Measurements from ENCODE around the gene LEMD3.

Gene LEMD3

DNA sequence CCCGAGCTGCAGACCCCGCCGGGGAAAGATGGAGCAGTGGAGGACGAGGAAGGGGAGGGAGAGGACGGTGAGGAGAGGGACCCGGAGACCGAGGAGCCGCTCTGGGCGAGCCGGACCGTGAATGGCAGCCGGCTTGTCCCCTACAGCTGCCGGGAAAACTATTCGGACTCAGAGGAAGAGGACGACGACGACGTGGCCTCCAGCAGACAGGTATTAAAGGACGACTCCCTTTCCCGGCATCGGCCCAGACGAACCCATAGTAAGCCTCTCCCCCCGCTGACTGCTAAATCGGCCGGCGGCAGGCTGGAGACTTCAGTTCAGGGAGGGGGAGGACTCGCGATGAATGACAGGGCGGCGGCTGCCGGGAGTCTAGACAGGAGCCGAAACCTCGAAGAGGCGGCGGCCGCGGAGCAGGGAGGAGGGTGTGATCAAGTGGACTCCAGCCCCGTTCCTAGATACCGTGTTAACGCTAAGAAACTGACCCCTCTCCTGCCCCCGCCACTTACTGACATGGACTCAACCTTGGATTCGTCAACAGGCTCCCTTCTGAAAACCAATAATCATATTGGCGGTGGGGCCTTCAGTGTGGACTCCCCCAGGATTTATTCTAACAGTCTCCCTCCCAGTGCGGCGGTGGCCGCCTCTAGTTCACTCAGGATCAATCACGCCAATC, 962 bp downstream of the LEMD3 start:
- DNase-seq = peak; percentile 53 to 69

DNA sequence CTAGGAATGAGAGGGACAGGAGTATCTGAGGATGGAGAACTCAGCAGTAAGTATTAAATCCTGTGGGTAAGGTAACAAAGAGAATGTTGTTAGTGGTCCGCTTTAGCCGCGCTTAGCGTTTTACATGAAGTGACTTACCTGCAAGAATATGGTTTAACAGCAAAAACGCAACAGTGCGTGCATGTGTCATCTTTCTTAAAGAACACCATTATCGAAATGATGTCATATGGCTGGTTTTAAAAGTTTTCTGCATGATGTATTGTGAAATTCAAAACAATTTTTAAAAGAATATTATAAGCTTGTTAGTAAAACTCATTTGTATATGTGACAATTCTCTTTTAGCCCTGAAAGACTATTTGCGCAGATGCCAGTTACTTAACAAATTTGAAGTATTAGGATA, 1.7 kb downstream of the LEMD3 start:
- no peak for DNase-seq

DNA sequence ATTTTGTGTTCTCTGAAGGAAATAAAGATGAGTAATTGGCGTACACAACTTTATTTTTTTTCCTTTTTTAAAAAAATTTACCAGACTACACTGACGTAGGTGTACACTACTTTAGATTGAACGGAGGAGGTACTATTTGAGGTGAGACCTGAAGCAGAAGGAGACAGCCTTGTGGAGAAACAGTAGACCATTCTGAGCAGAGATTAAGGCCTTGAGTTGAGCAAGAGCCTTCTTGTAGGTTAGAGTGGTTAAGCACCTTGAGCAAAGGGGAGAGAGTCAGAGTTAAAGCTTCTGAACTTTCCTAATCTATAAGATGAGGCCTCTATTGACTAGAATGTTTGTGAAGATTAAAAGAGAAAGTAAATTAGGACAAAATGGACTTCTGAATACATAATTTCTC, 2.5 kb downstream of the LEMD3 start:
- no peak for DNase-seq

DNA sequence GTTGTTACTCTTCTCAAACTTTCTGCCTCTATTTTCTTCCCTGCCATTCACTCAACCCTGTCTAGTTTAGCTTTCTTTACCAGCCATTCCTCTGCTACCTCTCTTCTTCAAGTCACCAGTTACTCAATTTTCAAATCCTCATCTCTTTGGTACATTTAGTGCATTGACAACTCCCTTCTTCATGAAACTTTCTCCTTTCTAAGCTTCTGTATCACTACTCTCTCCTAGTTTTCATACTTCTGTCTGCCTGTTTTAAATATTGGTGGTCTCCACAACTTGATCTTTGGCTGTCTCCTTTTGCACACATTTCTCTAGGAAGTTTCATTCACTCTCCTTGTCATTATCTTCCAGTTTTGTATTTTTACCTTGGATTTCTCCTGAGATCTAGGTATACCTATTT, 6.0 kb downstream of the LEMD3 start:
- no peak for DNase-seq

DNA sequence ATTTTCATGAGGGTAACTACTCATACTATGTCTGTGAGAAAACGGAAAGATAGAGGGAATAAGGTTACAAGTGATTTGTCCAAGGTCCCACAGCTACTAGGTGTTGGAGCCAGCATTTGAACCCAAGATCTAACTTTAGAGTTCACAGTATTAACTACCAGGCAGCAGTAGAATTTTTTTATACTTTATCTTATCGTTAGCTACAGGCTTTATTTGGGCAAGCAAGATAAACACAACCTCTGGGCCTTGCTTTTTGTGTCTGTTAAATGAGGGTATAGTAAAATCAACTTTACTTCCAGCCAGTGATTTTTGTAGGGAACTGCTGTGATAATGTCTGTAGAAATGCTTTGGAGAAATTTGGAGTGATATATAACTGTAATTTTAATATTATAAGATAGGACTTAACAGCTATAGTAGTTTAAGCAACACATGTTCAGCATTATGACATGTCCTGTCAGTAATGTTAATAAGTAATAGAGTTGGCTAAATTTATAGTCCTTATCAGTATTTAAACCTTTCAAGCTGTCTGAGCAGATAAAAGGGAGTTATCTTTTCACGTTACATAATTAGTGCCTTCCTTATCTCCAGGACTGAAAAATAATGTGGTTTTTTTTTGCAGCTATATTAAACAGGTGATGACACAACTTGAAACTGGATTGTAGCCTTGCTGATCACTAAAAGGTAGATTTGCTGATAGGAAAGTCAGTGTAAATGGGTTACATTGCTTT, 12.8 kb downstream of the LEMD3 start:
- no peak for DNase-seq

DNA sequence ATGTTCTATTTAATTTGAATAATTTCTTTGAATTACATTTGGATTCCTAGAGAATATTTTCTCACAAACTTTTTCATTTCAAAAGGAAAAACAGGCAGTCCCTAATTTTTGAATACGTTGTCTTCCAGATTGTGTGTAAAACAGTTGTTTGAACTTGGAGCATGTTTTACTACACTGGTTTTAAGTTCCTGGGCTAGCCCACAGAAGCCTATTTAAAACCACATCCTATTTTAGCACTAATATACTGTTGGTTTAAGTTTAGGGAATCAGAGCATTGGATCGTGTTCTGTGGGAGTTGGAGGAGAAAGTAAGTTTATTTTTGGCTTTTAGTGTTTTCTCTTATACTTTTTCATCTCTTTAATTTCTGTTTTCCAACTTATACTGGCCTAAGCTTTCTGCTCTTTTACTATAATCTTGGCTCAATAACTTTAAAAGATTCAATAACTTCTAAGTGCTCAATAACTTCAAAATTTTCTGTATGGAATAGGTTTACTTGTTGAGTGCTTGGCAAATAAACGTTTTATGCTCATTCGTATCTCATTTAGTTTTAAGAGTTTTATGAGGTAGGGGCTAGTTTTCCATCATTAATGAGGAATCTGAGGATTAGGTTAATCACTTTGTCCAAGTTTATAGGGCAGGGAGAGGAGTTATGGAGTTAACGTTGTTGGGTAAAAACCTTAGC, 14.9 kb downstream of the LEMD3 start:
- DNase-seq = peak; percentile 30 to 51

DNA sequence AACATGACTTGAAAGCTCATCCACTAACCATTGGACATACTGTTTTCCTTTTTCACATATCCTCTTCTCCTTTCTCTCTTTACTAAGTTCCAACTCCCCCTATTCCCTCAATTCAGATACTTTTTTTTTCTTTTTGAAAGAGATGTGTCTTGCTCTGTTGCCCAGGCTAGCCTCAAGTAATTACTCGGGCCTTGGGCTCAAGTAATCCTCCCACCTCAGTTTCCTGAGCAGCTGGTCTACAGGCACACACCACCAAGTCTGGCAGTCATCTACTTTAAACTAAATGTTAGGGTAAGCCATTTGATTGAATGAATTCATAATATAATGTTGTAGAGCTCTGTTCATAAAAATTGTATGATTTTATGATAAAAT, 15.5 kb downstream of the LEMD3 start:
- DNase-seq = no peak

DNA sequence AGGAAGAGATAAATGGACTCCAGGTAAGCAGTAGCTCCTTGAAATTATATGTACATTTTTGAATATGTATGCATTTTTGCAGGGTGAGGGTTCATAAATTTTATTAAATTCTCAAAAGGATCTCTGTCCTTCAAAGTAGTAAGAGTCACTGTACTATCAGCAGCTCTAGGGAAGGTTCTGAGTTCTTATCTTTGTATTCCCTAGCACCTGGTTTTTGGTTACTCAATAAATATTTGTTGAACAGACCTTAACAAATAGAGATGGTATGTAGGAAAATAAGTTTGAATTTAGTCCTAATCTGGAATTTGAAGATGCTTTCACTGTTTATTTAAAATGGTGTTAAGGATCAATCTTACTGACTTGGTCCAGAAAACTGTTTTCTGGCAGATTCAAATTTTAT, 18.3 kb downstream of the LEMD3 start:
- DNase-seq = no peak

DNA sequence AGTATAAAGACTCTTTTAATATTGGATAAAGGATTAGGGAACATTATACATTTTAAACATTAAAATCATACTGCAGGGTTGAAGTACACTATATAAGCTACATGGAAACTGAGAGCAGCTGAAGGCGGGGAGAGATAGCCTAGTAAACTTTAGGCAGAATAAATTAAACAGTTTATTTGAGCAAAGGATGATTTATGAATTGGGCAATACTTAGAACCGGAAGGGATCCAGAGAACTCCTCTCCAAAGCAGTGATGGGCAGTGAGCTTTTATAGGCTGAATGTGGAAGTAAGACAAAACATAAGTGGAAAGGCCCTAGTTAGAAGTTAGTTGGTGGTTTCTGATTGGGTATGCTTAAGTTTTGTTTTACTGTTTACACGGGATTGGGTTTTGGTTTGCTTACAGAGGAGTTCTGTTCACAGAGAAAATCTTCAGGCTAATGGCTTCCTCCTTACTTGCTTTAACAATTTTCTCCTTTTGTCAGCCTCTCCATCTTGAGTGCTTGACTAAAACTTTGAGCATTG, 18.9 kb downstream of the LEMD3 start:
- DNase-seq = no peak

DNA sequence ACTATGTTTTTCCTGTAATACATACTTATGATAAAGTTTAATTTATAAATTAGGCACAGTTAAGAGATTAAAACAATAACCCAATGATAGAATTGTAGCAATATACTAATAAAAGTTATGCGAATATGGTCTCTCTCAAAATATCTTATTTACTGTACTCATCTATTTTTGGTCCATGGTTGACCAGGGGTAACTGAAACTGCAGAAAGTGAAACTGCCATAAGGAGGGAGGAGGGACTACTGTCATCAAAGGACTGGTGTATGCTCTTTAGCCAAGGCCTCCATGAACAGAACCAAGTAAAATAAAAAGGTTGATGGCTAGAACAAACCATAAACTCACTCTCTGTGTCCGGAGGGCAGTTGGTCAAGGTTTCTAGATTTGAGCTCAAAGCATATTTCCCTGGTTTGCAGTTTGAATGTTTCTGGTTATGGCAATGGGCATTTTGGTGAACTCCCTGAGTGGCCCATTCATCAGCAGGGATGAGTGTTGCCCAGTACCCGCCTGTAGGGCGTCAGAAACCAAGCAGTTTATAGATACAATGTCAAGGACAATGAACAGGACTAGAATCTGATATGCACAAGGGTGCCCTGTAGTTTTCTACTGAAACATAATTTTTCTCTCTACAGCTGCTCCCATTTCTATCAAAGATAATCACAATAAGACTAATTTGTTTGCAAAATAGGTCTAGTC, 19.8 kb downstream of the LEMD3 start:
- DNase-seq = no peak

DNA sequence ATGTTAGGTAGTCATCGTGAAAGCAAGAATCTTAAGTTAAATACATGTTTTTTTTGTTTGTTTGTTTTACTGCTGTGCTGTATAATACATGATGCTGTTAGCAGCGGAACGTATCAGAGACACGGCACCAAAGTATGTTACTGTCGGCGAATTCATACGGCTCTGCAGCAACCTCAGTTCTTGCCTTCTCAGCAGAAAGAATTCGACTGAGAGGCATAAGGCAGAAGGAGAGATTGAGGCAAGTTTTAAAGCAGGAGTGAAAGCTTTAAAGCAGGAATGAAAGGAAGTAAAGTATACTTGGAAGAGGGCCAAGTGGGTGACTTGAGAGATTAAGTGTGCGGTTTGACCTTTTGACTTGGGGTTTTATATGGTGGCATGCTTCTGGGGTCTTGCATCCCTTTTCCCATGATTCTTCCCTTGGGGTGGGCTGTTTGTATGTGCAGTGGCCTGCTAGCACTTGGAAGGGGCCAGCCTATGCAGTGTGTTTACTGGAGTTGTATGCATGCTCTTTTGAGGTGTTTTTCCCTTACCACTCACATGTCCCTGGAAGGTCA, 23.7 kb downstream of the LEMD3 start:
- DNase-seq = no peak

DNA sequence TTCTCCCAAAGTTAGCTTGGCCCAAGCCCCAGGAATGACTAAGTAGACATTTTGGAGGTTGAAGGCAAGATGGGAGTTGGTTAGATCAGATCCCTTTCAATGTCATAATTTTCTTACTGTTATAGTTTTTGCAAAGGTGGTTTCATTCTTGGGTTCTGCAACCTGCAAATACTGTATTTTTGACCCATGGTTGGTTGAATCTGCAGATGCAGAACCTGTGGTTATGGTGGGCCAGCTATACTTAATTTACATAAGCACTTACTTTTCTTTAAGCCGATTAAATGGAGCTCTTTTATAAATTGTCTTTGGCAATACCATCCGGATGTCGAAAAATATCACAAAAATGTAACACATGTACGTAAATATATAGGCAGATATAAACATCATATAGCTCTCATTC, 25.6 kb downstream of the LEMD3 start:
- no peak for DNase-seq

DNA sequence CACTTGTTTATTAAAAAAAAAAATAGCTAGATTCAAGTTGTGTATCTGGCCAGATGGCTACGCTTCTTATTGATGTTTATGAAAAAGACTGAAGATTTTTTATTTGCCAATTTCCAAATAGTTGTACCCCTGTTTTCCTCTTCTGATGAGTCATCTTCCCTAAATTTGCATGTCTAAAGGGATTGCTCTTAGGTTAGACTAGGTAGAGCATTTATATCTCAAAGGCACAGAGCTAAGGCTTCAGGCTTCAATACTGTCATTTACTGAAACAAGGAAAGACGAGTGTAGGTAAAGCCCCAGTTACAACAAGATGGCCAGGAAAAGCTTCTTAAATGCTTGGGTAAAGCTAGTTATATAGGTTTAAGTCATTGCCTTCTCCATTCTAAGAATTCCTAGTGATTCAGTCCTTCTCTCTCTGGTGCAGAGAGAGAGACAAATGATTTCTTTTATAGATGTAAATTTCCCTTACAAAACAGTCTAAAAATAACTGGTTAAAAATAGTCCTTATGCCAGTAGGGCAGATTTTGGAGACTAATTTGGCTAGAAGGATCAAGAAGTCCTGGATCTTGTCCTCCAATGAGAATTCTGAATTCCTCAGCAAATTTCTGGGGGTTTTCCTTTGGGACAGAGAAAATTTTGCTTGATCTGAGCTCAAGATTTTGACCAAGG, 26.1 kb downstream of the LEMD3 start:
- no peak for DNase-seq

DNA sequence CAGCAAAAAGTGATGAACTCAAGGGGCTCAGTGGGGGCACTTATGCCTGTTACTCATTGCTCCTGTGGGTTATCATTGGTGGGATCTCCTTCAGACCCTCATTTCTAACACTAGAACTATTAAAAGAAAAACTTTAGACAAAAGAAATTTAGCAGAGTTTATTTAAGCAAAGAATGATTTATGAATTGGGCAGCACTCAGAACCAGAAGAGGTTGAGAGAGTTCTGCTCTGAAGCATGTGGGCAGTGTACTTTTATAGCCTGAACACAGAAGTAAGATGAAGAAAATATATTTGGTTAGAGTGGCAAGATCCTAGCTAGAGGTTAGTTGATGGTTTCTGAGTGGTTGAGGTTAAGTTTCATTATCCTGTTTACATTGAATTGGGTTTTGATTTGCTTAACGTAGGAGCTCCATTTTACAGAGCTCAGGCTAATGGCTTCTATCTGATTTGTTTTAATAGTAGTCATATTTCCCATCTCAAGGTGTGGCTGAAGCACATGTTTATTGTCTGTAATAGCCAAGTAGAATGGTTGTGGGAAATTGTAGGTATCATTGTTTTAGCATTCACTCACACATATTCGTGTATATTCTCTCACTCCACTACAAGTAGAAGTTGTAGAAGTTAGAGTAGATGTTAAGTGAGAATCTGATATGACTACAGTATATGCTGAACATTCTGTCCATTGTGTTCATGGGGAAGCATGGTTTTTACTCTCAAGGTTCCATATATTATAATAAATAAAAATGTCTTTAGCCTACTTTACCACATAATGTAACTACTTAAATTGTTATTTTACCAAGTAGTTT, 27.6 kb downstream of the LEMD3 start:
- no peak for DNase-seq

DNA sequence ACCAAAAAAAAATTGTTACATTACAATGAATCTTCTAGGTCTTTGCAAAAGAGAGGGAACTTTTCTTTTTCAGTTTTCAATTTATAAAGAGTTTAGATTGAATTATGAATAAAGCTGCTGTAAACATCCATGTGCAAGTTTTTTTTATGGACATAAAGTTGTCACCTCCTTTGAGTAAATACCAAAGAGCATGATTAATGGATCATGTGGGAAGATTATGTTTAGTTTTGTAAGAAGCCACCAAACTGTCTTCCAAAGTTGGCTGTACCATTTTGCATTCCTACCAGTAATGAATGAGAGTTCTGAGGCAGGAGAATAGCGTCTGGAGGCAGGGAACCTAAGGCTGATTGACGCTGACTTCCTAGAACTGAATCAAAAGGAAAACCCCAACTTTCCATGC, 30.2 kb downstream of the LEMD3 start:
- DNase-seq = no peak

DNA sequence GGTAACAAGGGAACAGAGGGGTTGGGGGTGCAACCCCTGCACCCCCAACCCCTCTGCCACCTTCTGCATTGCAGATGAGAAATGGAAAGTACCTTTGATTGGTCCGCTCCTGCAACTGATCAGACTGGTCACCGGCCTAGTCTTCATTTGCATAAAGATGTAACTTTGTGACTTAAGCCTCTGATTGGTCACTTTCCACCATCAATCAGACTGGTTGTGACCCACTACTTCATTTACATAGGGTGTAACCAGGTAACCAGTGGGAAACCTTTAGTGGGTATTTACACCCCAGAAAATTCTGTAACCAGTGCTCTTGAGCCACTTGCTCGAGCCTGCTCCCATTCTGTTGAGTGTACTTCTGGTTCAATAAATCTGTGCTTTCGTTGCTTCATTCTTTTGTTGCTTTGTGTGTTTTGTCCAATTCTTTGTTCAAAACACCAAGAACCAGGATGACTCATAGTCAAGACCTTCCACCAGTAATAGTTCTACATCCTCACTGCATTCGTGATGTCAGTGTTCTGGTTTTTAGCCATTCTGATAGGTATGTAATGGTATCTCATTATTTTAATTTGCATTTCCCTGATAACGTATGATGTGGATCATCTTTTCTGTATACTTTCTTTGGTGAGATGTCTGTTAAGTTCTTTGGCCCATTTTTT, 30.8 kb downstream of the LEMD3 start:
- no peak for DNase-seq

DNA sequence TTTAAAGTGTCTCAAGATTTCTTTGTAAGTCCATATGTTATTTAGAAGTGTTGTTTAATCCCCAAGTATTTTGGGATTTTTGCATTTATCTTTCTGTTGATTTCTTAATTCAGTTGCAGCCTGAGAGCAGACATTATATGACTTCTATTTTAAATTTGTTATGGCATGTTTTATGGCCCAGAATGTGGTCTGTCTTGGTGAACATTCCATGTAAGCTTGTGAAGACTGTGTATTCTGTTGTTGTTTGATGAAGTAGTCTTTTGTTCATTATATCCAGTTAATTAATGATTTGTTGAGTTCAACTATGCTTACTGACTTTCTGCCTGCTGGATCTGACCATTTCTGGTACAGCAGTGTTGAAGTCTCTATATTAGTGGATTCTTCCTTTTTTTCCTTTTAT, 34.0 kb downstream of the LEMD3 start:
- no peak for DNase-seq

DNA sequence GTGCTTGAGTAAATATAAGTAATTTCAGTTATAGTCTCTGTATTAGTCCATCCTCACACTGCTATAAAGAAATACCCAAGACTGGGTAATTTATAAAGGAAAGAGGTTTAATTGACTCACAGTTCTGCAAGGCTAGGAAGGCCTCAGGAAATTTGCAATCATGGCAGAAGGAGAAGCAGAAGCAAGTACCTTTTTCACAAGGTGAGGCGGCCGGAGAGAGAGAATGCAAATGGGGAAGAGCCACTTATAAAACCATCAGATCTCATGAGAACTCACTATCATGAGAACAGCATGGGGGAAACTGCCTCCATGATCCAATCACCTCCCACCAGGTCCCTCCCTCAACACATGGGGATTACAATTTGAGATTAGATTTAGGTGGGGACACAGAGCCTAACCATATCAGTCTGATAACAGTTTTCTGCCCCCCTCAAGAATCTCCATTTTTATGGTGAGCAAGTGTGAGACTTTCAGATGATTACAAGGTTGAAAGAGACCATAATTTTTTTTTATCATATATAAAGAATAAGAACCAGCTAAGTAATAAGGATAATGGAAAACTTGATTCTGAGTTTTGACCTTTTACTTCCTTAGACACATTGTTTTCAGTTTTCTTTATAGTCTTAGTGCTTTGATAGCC, 35.6 kb downstream of the LEMD3 start:
- DNase-seq = no peak

DNA sequence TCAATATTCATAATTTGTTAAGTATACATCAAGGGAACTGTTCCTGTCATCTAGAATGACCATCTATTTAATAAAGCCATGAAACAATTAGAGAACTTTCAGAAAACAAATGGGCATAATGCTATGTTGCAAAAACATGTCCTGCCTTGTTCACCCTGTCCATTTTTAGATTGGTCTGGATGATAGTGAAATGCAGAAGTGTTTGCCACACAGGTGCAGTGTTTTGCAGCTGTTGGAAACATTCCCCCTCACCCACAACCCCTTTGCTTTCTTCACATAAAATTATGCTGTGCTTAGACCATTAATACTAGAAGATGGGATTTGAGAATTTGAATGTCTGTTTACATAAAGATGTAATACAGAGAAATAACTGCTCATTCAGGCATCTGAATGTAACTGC, 36.5 kb downstream of the LEMD3 start:
- no peak for DNase-seq

DNA sequence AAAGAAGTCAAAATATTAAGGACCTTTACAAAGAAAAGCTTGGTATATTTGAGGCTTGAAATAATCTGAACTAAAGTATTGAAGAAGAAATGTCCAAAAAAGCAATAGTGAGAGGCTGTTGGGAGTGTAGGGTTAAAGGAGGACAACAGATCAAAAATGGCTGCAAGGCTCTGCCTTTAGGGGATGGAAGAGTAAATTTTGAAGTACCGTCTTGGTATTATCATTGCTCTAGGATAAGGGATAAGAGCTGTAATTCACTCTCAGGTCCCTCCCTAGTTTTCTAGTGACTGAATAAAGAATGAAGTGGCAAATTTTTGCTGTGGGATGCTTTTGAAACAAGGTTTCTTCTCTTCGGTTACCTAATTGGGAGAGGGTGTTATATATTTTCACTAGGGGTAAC, 38.7 kb downstream of the LEMD3 start:
- no peak for DNase-seq
